Mammary epithelial cell (primary cell): ENCODE data around the gene MED23.

ENCODE experiments used
- CTCF ChIP-seq, 2 donors: IDR thresholded peaks in 1 of 2; conservative IDR thresholded peaks in 1 of 2; 2 replicates each; pipeline ENCODE4 v1.5.1; 2011 to 2012; ENCODE audit warnings: inconsistent platforms in 2 of 2, low read length in 2 of 2, mild to moderate bottlenecking in 2 of 2, control low read depth in 1 of 2, low read depth in 1 of 2; ENCODE audit not compliant: insufficient read depth in 1 of 2; ENCODE audit errors: extremely low read depth in 1 of 2
- EZH2 ChIP-seq: IDR thresholded peaks from 2 replicates; pipeline ENCODE4 v1.6.1; 2012; ENCODE audit warnings: low read length, inconsistent platforms, borderline replicate concordance

GRCh38 chr6:131581523-131581922, 46.5 kb downstream of the MED23 start:
- TF ChIP-seq CTCF (conservative IDR thresholded peaks at IDR 0.05 in 1 of 2, IDR thresholded peaks at IDR 0.05 in 1 of 2; ENCODE audit: extremely low read depth in 1 of 2, insufficient read depth in 1 of 2, low read depth in 1 of 2, low read length in 2 of 2) (no peak), EZH2 (no peak)
